ENCODE measurements around the gene DNER. TPM values are rescaled to one million over a fixed set of nuclear protein-coding genes. Genes with fewer than 3 reads are reported as not detected.

Gene DNER
- total RNA-seq, 2 donors from 2014 or later = not detected

Other genes with a start within 250 kb of the DNER start
- gene TRIP12, start 207.5 kb upstream of the DNER start, total RNA-seq = 100 to 1,000 TPM; 235 to 250 TPM
- gene FBXO36, start 207.9 kb upstream of the DNER start, total RNA-seq = 1 to 10 TPM; 1.7 to 2.1 TPM

Measured in activated T-cell treated with anti-CD3 and anti-CD28 coated beads, Interleukin-2, amount 50 U/mL, for 72 hours (primary cell).